Right lobe of liver (tissue), 6 donors: ENCODE results near the gene DIAPH1. TPM values are rescaled to one million over a fixed set of nuclear protein-coding genes. Genes with fewer than 3 reads are reported as not detected.
A peak's percentile ranks its signal among the peaks of the same experiment; 100 is the strongest.

Source experiments
- ATAC-seq, 4 donors: fragments of 200-7000 bp; cut with Tn5 transposase; one replicate each; pipeline ENCODE4 v1.9.1; 2020; ENCODE audit warnings: mild to moderate bottlenecking in 4 of 4, moderate library complexity in 4 of 4
- DNase-seq, 3 donors: peaks; one replicate each; pipeline ENCODE4 v3.0.0-alpha.2; 2020
- H3K27ac ChIP-seq, 3 donors: fragments of 200-600 bp; one replicate each; pipeline ENCODE4 v1.8.0; 2022
- H3K27me3 ChIP-seq, 2 donors: fragments of 200-600 bp; one replicate each; pipeline ENCODE4 v1.8.0; 2022
- H3K36me3 ChIP-seq, 4 donors: fragments of 200-600 bp; sonication (generic) in 1 of 4; one replicate each; pipeline versions ENCODE4 v1.5.1 to v1.8.0; 2017 to 2022; ENCODE audit warnings: control low read depth in 1 of 4
- H3K4me1 ChIP-seq, 4 donors: fragments of 200-600 bp; sonication (generic) in 1 of 4; one replicate each; pipeline versions ENCODE4 v1.5.1 to v1.8.0; 2017 to 2022; ENCODE audit warnings: control low read depth in 1 of 4
- H3K4me3 ChIP-seq, 3 donors: fragments of 200-600 bp; one replicate each; pipeline ENCODE4 v1.8.0; 2022
- H3K9me3 ChIP-seq, 4 donors: fragments of 200-600 bp; sonication (generic) in 1 of 4; one replicate each; pipeline versions ENCODE4 v1.5.1 to v1.8.0; 2017 to 2022; ENCODE audit warnings: control low read depth in 1 of 4
- CTCF ChIP-seq, 4 donors: fragments of 200-600 bp in 3 of 4; fragments of 450-650 bp in 1 of 4; IDR thresholded peaks; one replicate each; pipeline versions ENCODE4 v1.5.1 to v1.8.0; 2016 to 2022; ENCODE audit warnings: antibody characterized with exemption in 4 of 4, mild to moderate bottlenecking in 2 of 4
- POLR2A ChIP-seq: fragments of 450-650 bp; IDR thresholded peaks from one replicate; pipeline ENCODE4 v1.6.1; 2017; ENCODE audit warnings: antibody characterized with exemption, mild to moderate bottlenecking
- WGBS: methylation state at CpG from one replicate; pipeline ENCODE4 v1.1.6; 2018; ENCODE audit warnings: low coverage, low lambda C conversion rate; ENCODE audit not compliant: insufficient coverage; ENCODE audit errors: missing lambda C conversion rate; 5-methylcytosine and 5-hydroxymethylcytosine counted together
- intact Hi-C, 2 donors: fragments of 100-400 bp; cut with DNase I; formaldehyde crosslinking; loops; one replicate each; pipeline versions ENCODE4 v1.11.2 to v1.14.1; 2022
- total RNA-seq, 6 experiments: library from RNA; depleted of rRNA in 2 of 6; stranded (reverse); fragments of >200 nt in 2 of 6; fragmentation: NEBNext Ultra II Directional in 3 of 6; extraction: Animal tissue kit (Norgen Biotek cat#: 25700) in 3 of 6; gene quantifications; one replicate each; pipeline versions ENCODE4 v1.1.0 to v1.2.4, GENCODE V29; 2016 to 2023
- donor health status: DM: no; HTN: yes; CAD: no.
- donor health status: DM: no; HTN: no; CAD: no.
- donor health status: DM: no; HTN: no; CAD: no.
- donor health status: DM: no; HTN: yes; CAD: no.
- donor health status: DM: no; HTN: yes; CAD: no.

The DIAPH1 gene
- total RNA-seq, 6 experiments from 2014 or later: 93.7 to 114 (median 107) TPM

GRCh38 chr5:141490271-141490670 lies 128.5 kb downstream of the DIAPH1 start:
- peak in 1 of 3 donors; percentile 28 for DNase-seq
- Histone ChIP-seq H3K27me3 (no peaks in the 10 kb centered on the region), H3K4me3 (no peak overlapping the region), H3K9me3 (no peaks in the 10 kb centered on the region), H3K36me3 (no peaks in the 10 kb centered on the region), H3K4me1 (peaks cover 0 to 13% (median 0%) of the 10 kb centered on the region in 4 donors), H3K27ac (no peak overlapping the region)
- WGBS: 92% methylated on average over 2 of the region's 10 CpGs
- ATAC-seq: no peak
- intact Hi-C loops: no loop called here
- TF ChIP-seq CTCF (IDR thresholded peaks at IDR 0.05): no peak

- H3K36me3 ChIP-seq: no peaks in the 10 kb centered on the region
- H3K4me3 ChIP-seq: no peak overlapping the region
- H3K27ac ChIP-seq: no peak overlapping the region
- ATAC-seq (no peak), DNase-seq (peak in 1 of 3 donors; percentile 23)
- no peaks in the 10 kb centered on the region for H3K9me3 ChIP-seq
- TF ChIP-seq CTCF (IDR thresholded peaks at IDR 0.05) (no peak), POLR2A (no peak)
- WGBS: 87% methylated on average over 5 of the region's 10 CpGs
- no peaks in the 10 kb centered on the region for H3K27me3 ChIP-seq
- intact Hi-C loops: no loop called here
- H3K4me1 ChIP-seq: peaks cover 0 to 13% (median 0%) of the 10 kb centered on the region in 4 donors
These were observed 129.0 kb downstream of the DIAPH1 start for GRCh38 chr5:141489841-141490240.

- Histone ChIP-seq H3K4me1 (peaks cover 0 to 13% (median 0%) of the 10 kb centered on the region in 4 donors), H3K4me3 (no peak within 1 kb of the TSS), H3K36me3 (no peaks in the 10 kb centered on the region), H3K27ac (no peak within 1 kb of the TSS), H3K27me3 (no peaks in the 10 kb centered on the region), H3K9me3 (no peaks in the 10 kb centered on the region)
- intact Hi-C loops: no loop called here
- no peak for TF ChIP-seq POLR2A
- TF ChIP-seq CTCF (IDR thresholded peaks at IDR 0.05): no peak
- 48% methylated on average over 3 of the region's 14 CpGs for WGBS
- DNase-seq (peak in 1 of 3 donors; percentile 23), ATAC-seq (no peak)
These were observed 129.9 kb downstream of the DIAPH1 start, which contains the start of gene PCDHGC5 for GRCh38 chr5:141488591-141489561. TSS of gene PCDHGC5 (plus strand) at chr5:141489081. CDS start at chr5:141489241, 160 bp downstream.

- no peak overlapping the region for H3K4me3 ChIP-seq
- intact Hi-C loops: no loop called here
- no peaks in the 10 kb centered on the region for H3K36me3 ChIP-seq
- 81% methylated on average over 5 of the region's 7 CpGs for WGBS
- no peak for TF ChIP-seq CTCF (IDR thresholded peaks at IDR 0.05)
- TF ChIP-seq POLR2A: no peak
- DNase-seq (peak in 1 of 3 donors; percentile 15), ATAC-seq (no peak)
- peaks cover 0 to 8% (median 0%) of the 10 kb centered on the region in 4 donors for H3K4me1 ChIP-seq
- no peaks in the 10 kb centered on the region for H3K27me3 ChIP-seq
- H3K9me3 ChIP-seq: no peaks in the 10 kb centered on the region
- H3K27ac ChIP-seq: no peak overlapping the region
These were observed 131.7 kb downstream of the DIAPH1 start for GRCh38 chr5:141487131-141487530.
